ENCODE results near the gene PLA2G4E.

The PLA2G4E gene

GRCh38 chr15:41983621-41984571 is 36.9 kb downstream of the PLA2G4E start:
- no peak for DNase-seq (ENCODE audit: low read depth)
- H3K4me3 ChIP-seq (ENCODE audit: low read depth, low read length) = no peak overlapping the region
- no peak for TF ChIP-seq CTCF (conservative IDR thresholded peaks at IDR 0.05; ENCODE audit: low read depth, low read length)

GRCh38 chr15:41983221-41983620 is 37.6 kb downstream of the PLA2G4E start:
- TF ChIP-seq CTCF (conservative IDR thresholded peaks at IDR 0.05; ENCODE audit: low read depth, low read length) = no peak
- no peak overlapping the region for H3K4me3 ChIP-seq (ENCODE audit: low read depth, low read length)
- no peak for DNase-seq (ENCODE audit: low read depth)

GRCh38 chr15:41982133-41982930 is 38.5 kb downstream of the PLA2G4E start:
- H3K4me3 ChIP-seq (ENCODE audit: low read depth, low read length) = no peak overlapping the region
- TF ChIP-seq CTCF (conservative IDR thresholded peaks at IDR 0.05; ENCODE audit: low read depth, low read length) = no peak
- peak; percentile 44 for DNase-seq (ENCODE audit: low read depth)

GRCh38 chr15:41981371-41982132 is 39.3 kb downstream of the PLA2G4E start:
- DNase-seq (ENCODE audit: low read depth) = peak; percentile 23
- no peak for TF ChIP-seq CTCF (conservative IDR thresholded peaks at IDR 0.05; ENCODE audit: low read depth, low read length)
- no peak overlapping the region for H3K4me3 ChIP-seq (ENCODE audit: low read depth, low read length)

- no peak for TF ChIP-seq CTCF (conservative IDR thresholded peaks at IDR 0.05; ENCODE audit: low read depth, low read length)
- no peak overlapping the region for H3K4me3 ChIP-seq (ENCODE audit: low read depth, low read length)
- no peak for DNase-seq (ENCODE audit: low read depth)
Measured at GRCh38 chr15:41980654-41981323, 40.1 kb downstream of the PLA2G4E start.
